Measurements from ENCODE around the gene P2RY12. TPM values are rescaled to one million over a fixed set of nuclear protein-coding genes. Genes with fewer than 3 reads are reported as not detected.
A peak's percentile ranks its signal among the peaks of the same experiment; 100 is the strongest.

Gene P2RY12
- total and polyA plus RNA-seq, 9 of the 15 experiments (the other 6 are each of a cell fraction or from before 2014, with no cell fraction given): not detected

DNA sequence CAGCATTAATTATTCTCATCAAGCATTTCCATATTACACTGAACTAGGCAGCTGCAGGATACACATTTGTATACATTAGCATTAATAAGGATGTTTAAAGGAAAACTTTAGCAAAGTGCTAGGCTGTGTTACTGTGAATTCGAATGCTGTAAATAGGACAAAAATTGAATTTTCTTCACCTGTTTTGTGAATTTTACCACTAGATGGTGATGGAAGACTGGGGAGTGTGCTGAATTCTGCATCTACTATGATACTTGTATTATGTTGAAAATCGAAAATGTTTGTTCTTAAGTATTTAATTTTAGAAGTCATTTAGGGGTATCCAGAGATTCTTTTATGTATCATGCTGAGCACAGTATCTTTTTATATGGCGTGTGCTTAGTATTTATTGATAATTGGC lies 93.9 kb downstream of the P2RY12 start (continued):
- TF ChIP-seq, protein P1, sequence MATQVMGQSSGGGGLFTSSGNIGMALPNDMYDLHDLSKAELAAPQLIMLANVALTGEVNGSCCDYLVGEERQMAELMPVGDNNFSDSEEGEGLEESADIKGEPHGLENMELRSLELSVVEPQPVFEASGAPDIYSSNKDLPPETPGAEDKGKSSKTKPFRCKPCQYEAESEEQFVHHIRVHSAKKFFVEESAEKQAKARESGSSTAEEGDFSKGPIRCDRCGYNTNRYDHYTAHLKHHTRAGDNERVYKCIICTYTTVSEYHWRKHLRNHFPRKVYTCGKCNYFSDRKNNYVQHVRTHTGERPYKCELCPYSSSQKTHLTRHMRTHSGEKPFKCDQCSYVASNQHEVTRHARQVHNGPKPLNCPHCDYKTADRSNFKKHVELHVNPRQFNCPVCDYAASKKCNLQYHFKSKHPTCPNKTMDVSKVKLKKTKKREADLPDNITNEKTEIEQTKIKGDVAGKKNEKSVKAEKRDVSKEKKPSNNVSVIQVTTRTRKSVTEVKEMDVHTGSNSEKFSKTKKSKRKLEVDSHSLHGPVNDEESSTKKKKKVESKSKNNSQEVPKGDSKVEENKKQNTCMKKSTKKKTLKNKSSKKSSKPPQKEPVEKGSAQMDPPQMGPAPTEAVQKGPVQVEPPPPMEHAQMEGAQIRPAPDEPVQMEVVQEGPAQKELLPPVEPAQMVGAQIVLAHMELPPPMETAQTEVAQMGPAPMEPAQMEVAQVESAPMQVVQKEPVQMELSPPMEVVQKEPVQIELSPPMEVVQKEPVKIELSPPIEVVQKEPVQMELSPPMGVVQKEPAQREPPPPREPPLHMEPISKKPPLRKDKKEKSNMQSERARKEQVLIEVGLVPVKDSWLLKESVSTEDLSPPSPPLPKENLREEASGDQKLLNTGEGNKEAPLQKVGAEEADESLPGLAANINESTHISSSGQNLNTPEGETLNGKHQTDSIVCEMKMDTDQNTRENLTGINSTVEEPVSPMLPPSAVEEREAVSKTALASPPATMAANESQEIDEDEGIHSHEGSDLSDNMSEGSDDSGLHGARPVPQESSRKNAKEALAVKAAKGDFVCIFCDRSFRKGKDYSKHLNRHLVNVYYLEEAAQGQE (IDR thresholded peaks at IDR 0.05; ENCODE audit: borderline replicate concordance): peak; percentile 16; the same call in 1 of the 2 replicates
- TF ChIP-seq, protein P1 (CRISPR knock-in tag; IDR thresholded peaks at IDR 0.05; ENCODE audit: low read depth): no peak
- TF ChIP-seq RAD21 (CRISPR knock-in tag; conservative IDR thresholded peaks at IDR 0.05 in 1 of 2, IDR thresholded peaks at IDR 0.05 in 1 of 2): peak; percentile 38 to 58; a peak in 3 of 4 replicates
- TF ChIP-seq, protein P2, sequence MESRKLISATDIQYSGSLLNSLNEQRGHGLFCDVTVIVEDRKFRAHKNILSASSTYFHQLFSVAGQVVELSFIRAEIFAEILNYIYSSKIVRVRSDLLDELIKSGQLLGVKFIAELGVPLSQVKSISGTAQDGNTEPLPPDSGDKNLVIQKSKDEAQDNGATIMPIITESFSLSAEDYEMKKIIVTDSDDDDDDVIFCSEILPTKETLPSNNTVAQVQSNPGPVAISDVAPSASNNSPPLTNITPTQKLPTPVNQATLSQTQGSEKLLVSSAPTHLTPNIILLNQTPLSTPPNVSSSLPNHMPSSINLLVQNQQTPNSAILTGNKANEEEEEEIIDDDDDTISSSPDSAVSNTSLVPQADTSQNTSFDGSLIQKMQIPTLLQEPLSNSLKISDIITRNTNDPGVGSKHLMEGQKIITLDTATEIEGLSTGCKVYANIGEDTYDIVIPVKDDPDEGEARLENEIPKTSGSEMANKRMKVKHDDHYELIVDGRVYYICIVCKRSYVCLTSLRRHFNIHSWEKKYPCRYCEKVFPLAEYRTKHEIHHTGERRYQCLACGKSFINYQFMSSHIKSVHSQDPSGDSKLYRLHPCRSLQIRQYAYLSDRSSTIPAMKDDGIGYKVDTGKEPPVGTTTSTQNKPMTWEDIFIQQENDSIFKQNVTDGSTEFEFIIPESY (CRISPR knock-in tag; IDR thresholded peaks at IDR 0.05): no peak

All from K562 (cell line).